Fibroblast of lung (primary cell): ENCODE measurements around the gene PRSS37.

Experiments used
- EZH2 ChIP-seq: IDR thresholded peaks from 2 replicates; pipeline ENCODE4 v1.5.1; 2012; ENCODE audit warnings: low read length, control low read depth, mild to moderate bottlenecking; ENCODE audit errors: missing control alignments
- TF ChIP-seq, protein P1 (sequence below), 2 donors: IDR thresholded peaks in 1 of 2; conservative IDR thresholded peaks in 1 of 2; 1 replicate in 1 of 2; 2 replicates in 1 of 2; pipeline ENCODE4 v1.5.1; 2011 to 2012; ENCODE audit warnings: low read length in 2 of 2, control low read depth in 1 of 2, inconsistent platforms in 1 of 2, low read depth in 1 of 2, mild to moderate bottlenecking in 1 of 2

DNA sequence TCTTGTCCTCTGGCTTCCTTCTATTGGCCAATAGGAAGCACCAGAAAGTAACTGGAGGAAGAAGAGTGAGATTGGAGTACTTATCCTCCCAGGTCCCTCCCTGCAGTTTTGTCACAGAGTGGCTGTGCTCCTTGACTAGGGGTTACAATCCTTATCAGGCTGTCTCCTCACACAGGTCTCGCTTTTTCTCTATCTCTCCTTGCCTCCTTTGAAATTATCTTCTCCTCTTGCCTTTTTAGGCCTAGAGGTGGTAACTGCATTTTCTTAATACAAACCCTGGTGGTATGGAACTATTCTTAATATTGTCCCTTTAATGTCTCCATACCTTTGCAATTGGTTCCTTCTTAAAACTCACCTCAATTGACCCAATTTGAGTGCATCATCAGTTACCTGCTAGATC lies 2.7 kb downstream of the PRSS37 start:
- TF ChIP-seq, protein P1, sequence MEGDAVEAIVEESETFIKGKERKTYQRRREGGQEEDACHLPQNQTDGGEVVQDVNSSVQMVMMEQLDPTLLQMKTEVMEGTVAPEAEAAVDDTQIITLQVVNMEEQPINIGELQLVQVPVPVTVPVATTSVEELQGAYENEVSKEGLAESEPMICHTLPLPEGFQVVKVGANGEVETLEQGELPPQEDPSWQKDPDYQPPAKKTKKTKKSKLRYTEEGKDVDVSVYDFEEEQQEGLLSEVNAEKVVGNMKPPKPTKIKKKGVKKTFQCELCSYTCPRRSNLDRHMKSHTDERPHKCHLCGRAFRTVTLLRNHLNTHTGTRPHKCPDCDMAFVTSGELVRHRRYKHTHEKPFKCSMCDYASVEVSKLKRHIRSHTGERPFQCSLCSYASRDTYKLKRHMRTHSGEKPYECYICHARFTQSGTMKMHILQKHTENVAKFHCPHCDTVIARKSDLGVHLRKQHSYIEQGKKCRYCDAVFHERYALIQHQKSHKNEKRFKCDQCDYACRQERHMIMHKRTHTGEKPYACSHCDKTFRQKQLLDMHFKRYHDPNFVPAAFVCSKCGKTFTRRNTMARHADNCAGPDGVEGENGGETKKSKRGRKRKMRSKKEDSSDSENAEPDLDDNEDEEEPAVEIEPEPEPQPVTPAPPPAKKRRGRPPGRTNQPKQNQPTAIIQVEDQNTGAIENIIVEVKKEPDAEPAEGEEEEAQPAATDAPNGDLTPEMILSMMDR (conservative IDR thresholded peaks at IDR 0.05 in 1 of 2, IDR thresholded peaks at IDR 0.05 in 1 of 2; ENCODE audit: low read depth in 1 of 2, low read length in 2 of 2) = no peak
- TF ChIP-seq EZH2 = no peak
